ENCODE results near the gene CDKN2AIPNL. TPM values are rescaled to one million over a fixed set of nuclear protein-coding genes. Genes with fewer than 3 reads are reported as not detected.

CDKN2AIPNL gene
- total RNA-seq = 30.0 TPM

GRCh38 chr5:134411546-134412266 is at the start of gene CDKN2AIPNL:
Gene CDKN2AIPNL, minus strand, starts transcription at chr5:134411881. Its CDS starts 27 bp downstream, at chr5:134411854.

GRCh38 chr5:134370871-134371833 is 40.5 kb downstream of the CDKN2AIPNL start, which contains the start of gene UBE2B:
Gene UBE2B, plus strand, starts transcription at chr5:134371569. Its CDS starts 27 bp downstream, at chr5:134371596.

Other genes with a start within 250 kb of the CDKN2AIPNL start
- gene SKP1, start 234.9 kb downstream of the CDKN2AIPNL start, total RNA-seq = 126 TPM
- gene PPP2CA, start 185.8 kb downstream of the CDKN2AIPNL start, total RNA-seq = 95.8 TPM
- gene CDKL3, start 44.7 kb downstream of the CDKN2AIPNL start, total RNA-seq = 10.0 TPM
- gene UBE2B, start 40.3 kb downstream of the CDKN2AIPNL start, total RNA-seq = 63.9 TPM
- 5.6 TPM for gene JADE2, start 113.8 kb upstream of the CDKN2AIPNL start, total RNA-seq
- gene SAR1B, start 220.9 kb upstream of the CDKN2AIPNL start, total RNA-seq = 32.2 TPM
- 32.9 TPM for gene SEC24A, start 236.9 kb upstream of the CDKN2AIPNL start, total RNA-seq